ENCODE data around the gene RIMS4. TPM values are rescaled to one million over a fixed set of nuclear protein-coding genes. Genes with fewer than 3 reads are reported as not detected.

RIMS4 gene
- total and polyA plus RNA-seq, 9 donors = 0.95 to 17.2 (median 3.4) TPM

- no peak overlapping the region for H3K4me3 ChIP-seq
- no peaks in the 10 kb centered on the region for H3K9me3 ChIP-seq
- H3K4me1 ChIP-seq (ENCODE audit: insufficient read depth) = peaks cover 7% of the 10 kb centered on the region
- TF ChIP-seq EP300 (IDR thresholded peaks at IDR 0.05) (no peak), CTCF (IDR thresholded peaks at IDR 0.05) (peak in 1 of 3 donors; percentile 20)
- no peaks in the 10 kb centered on the region for H3K36me3 ChIP-seq
- intact Hi-C loops (cut with DNase I) = no loop called here
- WGBS, 3 donors = 35 to 40% (median 36%) methylated on average over 6 of the region's 6 CpGs
- no peaks in the 10 kb centered on the region for H3K27me3 ChIP-seq
- DNase-seq = peak in 4 of 5 donors; percentile 58 to 81 (median 64)
- H3K27ac ChIP-seq = no peak overlapping the region
Observed at GRCh38 chr20:44736170-44737021, 74.0 kb downstream of the RIMS4 start.

- H3K4me3 ChIP-seq = no peak overlapping the region
- WGBS, 3 donors = 86 to 92% (median 88%) methylated on average over 4 of the region's 4 CpGs
- H3K4me1 ChIP-seq (ENCODE audit: insufficient read depth) = peaks cover 7% of the 10 kb centered on the region
- intact Hi-C loops (cut with DNase I) = no loop called here
- TF ChIP-seq POLR2A (IDR thresholded peaks at IDR 0.05) = no peak
- no peak for TF ChIP-seq EP300 (IDR thresholded peaks at IDR 0.05)
- no peak for TF ChIP-seq CTCF (IDR thresholded peaks at IDR 0.05)
- no peaks in the 10 kb centered on the region for H3K27me3 ChIP-seq
- no peak for DNase-seq
- H3K36me3 ChIP-seq = no peaks in the 10 kb centered on the region
- H3K27ac ChIP-seq = no peak overlapping the region
- H3K9me3 ChIP-seq = no peaks in the 10 kb centered on the region
Observed at GRCh38 chr20:44735816-44736169, 74.6 kb downstream of the RIMS4 start.

- H3K27me3 ChIP-seq = no peaks in the 10 kb centered on the region
- DNase-seq = no peak
- H3K27ac ChIP-seq = no peak overlapping the region
- 60 to 71% (median 65%) methylated on average over 3 of the region's 3 CpGs for WGBS, 3 donors
- intact Hi-C loops (cut with DNase I) = no loop called here
- no peak for TF ChIP-seq EP300 (IDR thresholded peaks at IDR 0.05)
- no peak for TF ChIP-seq CTCF (IDR thresholded peaks at IDR 0.05)
- TF ChIP-seq POLR2A (IDR thresholded peaks at IDR 0.05) = no peak
- H3K9me3 ChIP-seq = no peaks in the 10 kb centered on the region
- peaks cover 7% of the 10 kb centered on the region for H3K4me1 ChIP-seq (ENCODE audit: insufficient read depth)
- H3K36me3 ChIP-seq = no peaks in the 10 kb centered on the region
- H3K4me3 ChIP-seq = no peak overlapping the region
Observed at GRCh38 chr20:44734938-44735337, 75.4 kb downstream of the RIMS4 start.

GRCh38 chr20:44733341-44734069 lies 76.8 kb downstream of the RIMS4 start:
- H3K36me3 ChIP-seq = no peaks in the 10 kb centered on the region
- no peak overlapping the region for H3K27ac ChIP-seq
- intact Hi-C loops (cut with DNase I) = loop anchor here in 3 of 4 donors (2.0 kb wide), 1 partner anchor 49 kb away; no protein-coding TSS in a partner anchor
- no peaks in the 10 kb centered on the region for H3K9me3 ChIP-seq
- TF ChIP-seq POLR2A (IDR thresholded peaks at IDR 0.05) (no peak), CTCF (IDR thresholded peaks at IDR 0.05) (peak; percentile 89 to 98 (median 91)), EP300 (IDR thresholded peaks at IDR 0.05) (no peak)
- H3K4me3 ChIP-seq = no peak overlapping the region
- WGBS, 3 donors = 17 to 25% (median 19%) methylated on average over 7 of the region's 7 CpGs
- DNase-seq = peak; percentile 76 to 85 (median 83)
- H3K27me3 ChIP-seq = no peaks in the 10 kb centered on the region
- H3K4me1 ChIP-seq (ENCODE audit: insufficient read depth) = peaks cover 13% of the 10 kb centered on the region

All from ovary (tissue), 9 donors.